Measurements from ENCODE around the gene RPH3AL. TPM values are rescaled to one million over a fixed set of nuclear protein-coding genes. Genes with fewer than 3 reads are reported as not detected.

The RPH3AL gene
- total RNA-seq, 1 experiment from 2014 or later: 3.0 TPM

GRCh38 chr17:351449-351738, 1.2 kb downstream of the RPH3AL start:
- Histone ChIP-seq H2BK12ac (ENCODE audit: insufficient read length, low read depth, low read length) (no peak overlapping the region), H2BK20ac (ENCODE audit: low read depth, low read length, poor library complexity, severe bottlenecking) (no peak overlapping the region), H2AFZ (ENCODE audit: low read length) (no peak overlapping the region), H2BK5ac (ENCODE audit: insufficient read length, low read length) (no peak overlapping the region), H3K18ac (ENCODE audit: insufficient read length, low read depth, low read length) (no peak overlapping the region), H3K27ac (ENCODE audit: insufficient read length, low read depth, low read length) (no peak overlapping the region), H3K14ac (ENCODE audit: insufficient read depth, low read length) (no peak overlapping the region; the same call in 1 of the 2 replicates), H3K56ac (ENCODE audit: insufficient read length, low read depth, low read length) (no peak overlapping the region), H3T11ph (ENCODE audit: low read length) (no peak overlapping the region), H3K4me1 (ENCODE audit: insufficient read depth, low read length) (no peaks in the 10 kb centered on the region), H3K9me3 (ENCODE audit: control insufficient read depth, low read depth, low read length) (no peaks in the 10 kb centered on the region), H2AK5ac (ENCODE audit: insufficient read length, low read length) (no peak overlapping the region), H4K8ac (replicated peaks; ENCODE audit: insufficient read length, low read depth, low read length) (no peak overlapping the region), H3K79me1 (ENCODE audit: insufficient read depth, low read depth, low read length, poor library complexity, severe bottlenecking) (no peaks in the 10 kb centered on the region), H3K4me2 (ENCODE audit: insufficient read depth, insufficient read length, low read length) (no peak overlapping the region), H4K20me1 (ENCODE audit: control insufficient read depth, insufficient read depth, insufficient read length) (no peaks in the 10 kb centered on the region), H3K9ac (ENCODE audit: extremely low read depth, insufficient read length, low read length) (no peak overlapping the region), H3K23ac (ENCODE audit: insufficient read length, low read depth, low read length) (no peak overlapping the region), H2BK120ac (ENCODE audit: low read depth, low read length, poor library complexity, severe bottlenecking) (no peak overlapping the region), H4K91ac (ENCODE audit: insufficient read length, low read depth, low read length) (no peak overlapping the region), H3K27me3 (ENCODE audit: insufficient read depth, low read length) (no peaks in the 10 kb centered on the region), H2BK15ac (ENCODE audit: low read depth, low read length) (no peak overlapping the region), H3K23me2 (ENCODE audit: insufficient read length, low read depth, low read length, poor library complexity, severe bottlenecking) (no peaks in the 10 kb centered on the region), H3K4ac (ENCODE audit: low read depth, low read length) (no peak overlapping the region), H3K79me2 (ENCODE audit: insufficient read depth, low read length) (no peaks in the 10 kb centered on the region), H4K5ac (ENCODE audit: insufficient read length, low read depth, low read length) (no peak overlapping the region)
- WGBS (ENCODE audit: extremely low coverage, insufficient read length, low lambda C conversion rate): 100% methylated on average over 4 of the region's 6 CpGs
- Mint-ChIP-seq H3K9me3 (peaks cover 6 to 7% of the 10 kb centered on the region in 2 experiments), H3K4me3 (no peak overlapping the region), H3K27me3 (ENCODE audit: low read depth) (no peaks in the 10 kb centered on the region; the same call in 1 of the 2 replicates), H3K27ac (no peak overlapping the region; a peak in 1 of 7 replicates), H3K36me3 (ENCODE audit: insufficient read depth in 1 of 3, low read depth in 3 of 3) (peaks cover under 1 to 8% (median under 1%) of the 10 kb centered on the region in 3 experiments), H3K4me1 (peaks cover 23 to 30% of the 10 kb centered on the region in 2 experiments)
- no peak for TF ChIP-seq CTCF (conservative IDR thresholded peaks at IDR 0.05)
- DNase-seq: no peak

Data from H9 (cell line).